Heart left ventricle (tissue), 16 donors: ENCODE data around the gene USP40. TPM values are rescaled to one million over a fixed set of nuclear protein-coding genes. Genes with fewer than 3 reads are reported as not detected.
A peak's percentile ranks its signal among the peaks of the same experiment; 100 is the strongest.

ENCODE experiments used
- ATAC-seq, 4 donors: fragments of 200-7000 bp; cut with Tn5 transposase; one replicate each; pipeline ENCODE4 v1.9.1; 2020 to 2022; ENCODE audit warnings: moderate library complexity in 4 of 4, mild to moderate bottlenecking in 3 of 4, moderate number of reproducible peaks in 1 of 4
- DNase-seq, 5 donors: peaks; one replicate each; pipeline ENCODE4 v3.0.0-alpha.2; 2020
- H3K27ac ChIP-seq, 12 donors: fragments of 200-600 bp; sonication (generic) in 4 of 12; one replicate each; pipeline versions ENCODE4 v1.5.0 to v1.8.0; 2016 to 2022; ENCODE audit warnings: mild to moderate bottlenecking in 2 of 12
- H3K27me3 ChIP-seq, 9 donors: fragments of 200-600 bp; sonication (generic) in 2 of 9; one replicate each; pipeline versions ENCODE4 v1.5.1 to v1.8.0; 2016 to 2022; ENCODE audit warnings: mild to moderate bottlenecking in 3 of 9
- H3K36me3 ChIP-seq, 9 donors: fragments of 200-600 bp; sonication (generic) in 2 of 9; one replicate each; pipeline versions ENCODE4 v1.5.0 to v1.8.0; 2018 to 2022; ENCODE audit warnings: mild to moderate bottlenecking in 2 of 9
- H3K4me1 ChIP-seq, 12 donors: fragments of 200-600 bp; sonication (generic) in 4 of 12; one replicate each; pipeline versions ENCODE4 v1.5.0 to v1.8.0; 2016 to 2022; ENCODE audit warnings: mild to moderate bottlenecking in 3 of 12
- H3K4me3 ChIP-seq, 12 donors: fragments of 200-600 bp; sonication (generic) in 4 of 12; one replicate each; pipeline versions ENCODE4 v1.5.0 to v1.8.0; 2017 to 2022; ENCODE audit warnings: mild to moderate bottlenecking in 9 of 12, moderate library complexity in 4 of 12
- H3K9me3 ChIP-seq, 12 donors: fragments of 200-600 bp; sonication (generic) in 4 of 12; one replicate each; pipeline versions ENCODE4 v1.5.0 to v1.8.0; 2016 to 2022; ENCODE audit warnings: mild to moderate bottlenecking in 1 of 12
- CTCF ChIP-seq, 12 donors: fragments of 200-600 bp; sonication (generic) in 4 of 12; IDR thresholded peaks; one replicate each; pipeline versions ENCODE4 v1.5.0 to v1.8.0; 2018 to 2022; ENCODE audit warnings: antibody characterized with exemption in 12 of 12, mild to moderate bottlenecking in 5 of 12
- POLR2A ChIP-seq, 2 donors: fragments of 450-650 bp; IDR thresholded peaks; one replicate each; pipeline ENCODE4 v1.6.1; 2017; ENCODE audit warnings: antibody characterized with exemption in 2 of 2, mild to moderate bottlenecking in 2 of 2, moderate library complexity in 2 of 2
- WGBS, 4 donors: extraction: QIAGEN DNeasy Blood & Tissue Kit in 2 of 4; methylation state at CpG; one replicate each; pipeline versions ENCODE4 v1.1.5 to v1.1.7; 2013 to 2018; 5-methylcytosine and 5-hydroxymethylcytosine counted together
- intact Hi-C, 10 donors: fragments of 100-400 bp; cut with DNase I; formaldehyde crosslinking; loops; one replicate each; pipeline versions ENCODE4 v1.11.1 to v1.14.2; 2022
- polyA plus RNA-seq, 2 donors: library from polyadenylated mRNA; stranded (reverse); fragments of 200-250 nt; gene quantifications; one replicate each; pipeline ENCODE4 v1.2.3, GENCODE V29; 2013
- total RNA-seq, 9 donors: library from RNA; depleted of rRNA in 2 of 9; stranded (reverse); fragments of >200 nt in 2 of 9; fragmentation: NEBNext Ultra II Directional in 3 of 9; extraction: Animal tissue kit (Norgen Biotek cat#: 25700) in 3 of 9; gene quantifications; one replicate each; pipeline versions ENCODE4 v1.1.0 to v1.2.4, GENCODE V29; 2016 to 2023
- donor health status: ischemic (EF 13 %, LVEDD 7.1; RV severe dilation, severe dysfunction).
- donor health status: healthy with polysubstance abuse.
- donor health status: DM: no; HTN: yes; CAD: no.
- donor health status: DM: no; HTN: no; CAD: no.
- donor health status: ischemic (EF 25% LVEDD 6.9; RV normal size, moderate dysfunction).
- donor health status: ischemic (EF 25% LVEDD 5.7; RV mildly dilated, moderate dysfunction).
- donor health status: healthy.
- donor health status: DM: yes; HTN: yes; CAD: no.
- donor health status: ischemic (EF 35%, LVEDD 5.7; RV mildly dilated, moderate dysfunction).
- donor health status: nonischemic (EF 11% LVEDD 7.7; RV severe dilation, severe dysfunction).
- donor health status: DM: yes; HTN: yes; CAD: no.
- donor health status: PGD.
- donor health status: ischemic (EF 29% LVEDD 5.4; RV normal size, mild dysfunction).
- donor health status: nonischemic (EF 23%, LVEDD 6.1; RV moderate dilation, normal function).

USP40 gene
- total and polyA plus RNA-seq, 11 donors: 11.1 to 21.8 (median 18.2) TPM

- Histone ChIP-seq H3K4me1 (peaks cover 0 to 24% (median 19%) of the 10 kb centered on the region in 12 donors), H3K27me3 (no peaks in the 10 kb centered on the region), H3K9me3 (no peaks in the 10 kb centered on the region), H3K4me3 (no peak overlapping the region), H3K36me3 (peaks cover 4 to 88% (median 81%) of the 10 kb centered on the region in 9 donors), H3K27ac (no peak overlapping the region)
- intact Hi-C loops: no loop called here
- ATAC-seq: no peak
- TF ChIP-seq CTCF (IDR thresholded peaks at IDR 0.05) (no peak), POLR2A (IDR thresholded peaks at IDR 0.05) (no peak)
- peak in 2 of 5 donors; percentile 13 to 18 for DNase-seq
- WGBS, 4 donors: 89 to 90% (median 90%) methylated on average over 20 of the region's 20 CpGs
These were observed 99.5 kb downstream of the USP40 start for GRCh38 chr2:233466991-233467603.

- 77 to 91% (median 85%) methylated on average over 16 of the region's 16 CpGs for WGBS, 4 donors
These were observed 101.9 kb downstream of the USP40 start for GRCh38 chr2:233464531-233465240.

DNA sequence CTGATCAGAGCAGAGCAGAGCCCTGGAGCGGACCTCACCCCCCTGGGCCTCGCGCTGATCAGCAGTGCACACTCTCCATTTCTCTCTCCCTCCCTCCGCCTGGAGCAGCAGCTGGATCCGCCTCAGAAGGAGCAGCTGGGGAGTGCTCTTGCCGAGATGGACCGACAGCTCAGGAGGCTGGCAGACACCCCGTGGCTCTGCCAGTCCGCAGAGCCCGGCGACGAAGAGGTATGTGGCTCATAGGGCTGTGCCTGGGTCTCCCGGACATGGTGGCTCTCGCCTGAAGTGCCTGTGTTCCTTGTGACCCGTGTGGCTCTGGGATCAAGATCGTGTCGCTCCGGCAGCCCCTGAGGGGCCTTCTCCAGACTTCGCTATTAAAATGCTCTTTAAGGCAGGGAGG is 102.5 kb downstream of the USP40 start:
- H3K27me3 ChIP-seq: no peaks in the 10 kb centered on the region
- WGBS, 4 donors: 93% methylated on average over 19 of the region's 19 CpGs

More at GRCh38 chr2:233464531-233465240, 101.9 kb downstream of the USP40 start:
- intact Hi-C loops: no loop called here
- no peak overlapping the region for H3K27ac ChIP-seq
- no peak overlapping the region for H3K4me3 ChIP-seq
- H3K27me3 ChIP-seq: no peaks in the 10 kb centered on the region
- no peak for ATAC-seq
- peaks cover 4 to 97% (median 96%) of the 10 kb centered on the region in 9 donors for H3K36me3 ChIP-seq
- peaks cover 0 to 18% (median 9%) of the 10 kb centered on the region in 12 donors for H3K4me1 ChIP-seq
- no peaks in the 10 kb centered on the region for H3K9me3 ChIP-seq
- peak in 2 of 5 donors; percentile 15 for DNase-seq
- TF ChIP-seq POLR2A (IDR thresholded peaks at IDR 0.05) (no peak), CTCF (IDR thresholded peaks at IDR 0.05) (no peak)

More for the DNA sequence above, 102.5 kb downstream of the USP40 start:
- Histone ChIP-seq H3K4me1 (peaks cover 0 to 12% (median 3%) of the 10 kb centered on the region in 12 donors), H3K36me3 (peaks cover 4 to 98% (median 94%) of the 10 kb centered on the region in 9 donors), H3K4me3 (no peak overlapping the region), H3K27ac (no peak overlapping the region), H3K9me3 (no peaks in the 10 kb centered on the region)
- TF ChIP-seq CTCF (IDR thresholded peaks at IDR 0.05) (no peak), POLR2A (IDR thresholded peaks at IDR 0.05) (no peak)
- intact Hi-C loops: no loop called here
- DNase-seq (peak in 2 of 5 donors; percentile 6 to 28), ATAC-seq (no peak)
